H1 (cell line): ENCODE results near the gene LBX2. TPM values are rescaled to one million over a fixed set of nuclear protein-coding genes. Genes with fewer than 3 reads are reported as not detected.
"Not testable (repeated sequence)": the region's sequence is repeated elsewhere in the genome, so short reads cannot be mapped to it uniquely, and the experiment has no call there.

Experiments
- CTCF ChIA-PET: fragments of 300-600 bp; sonication (Branson Sonifier 250); formaldehyde crosslinking; loops from one replicate; lab custom pipeline; 2021; ENCODE audit not compliant: partially characterized antibody; lab: Charles Lee
- POLR2A ChIA-PET: fragments of 300-600 bp; sonication (Branson Sonifier 250); formaldehyde crosslinking; loops from one replicate; lab custom pipeline; 2021; ENCODE audit warnings: inconsistent platforms; ENCODE audit not compliant: partially characterized antibody; lab: Charles Lee
- DNase-seq, 2 experiments: peaks; one replicate each; pipeline versions ENCODE4 v3.0.0 to v3.0.0-alpha.2; 2010 to 2022; ENCODE audit warnings: low spot score in 2 of 2, low read depth in 1 of 2, mixed read lengths in 1 of 2
- FAIRE-seq: peaks from 2 replicates; lab custom pipeline; 2011; peaks lifted over from hg19 to GRCh38; lab: Jason Lieb, UNC
- H2AFZ ChIP-seq: 2 replicates; pipeline ENCODE4 v1.8.1; 2012; ENCODE audit warnings: low read length, inconsistent platforms
- H2AK5ac ChIP-seq: 2 replicates; pipeline ENCODE4 v1.6.1; 2013; ENCODE audit warnings: low read depth, low read length
- H2BK120ac ChIP-seq: replicated peaks from 2 replicates; pipeline ENCODE3; 2013; ENCODE audit warnings: low read depth, low read length, inconsistent platforms
- H2BK12ac ChIP-seq: 2 replicates; pipeline ENCODE4 v1.6.1; 2013; ENCODE audit warnings: low read depth, low read length
- H2BK15ac ChIP-seq: 2 replicates; pipeline ENCODE4 v1.6.1; 2013; ENCODE audit warnings: low read length
- H2BK20ac ChIP-seq: 2 replicates; pipeline ENCODE4 v1.6.1; 2013; ENCODE audit warnings: low read length
- H2BK5ac ChIP-seq: 2 replicates; pipeline ENCODE4 v1.6.1; 2013; ENCODE audit warnings: low read depth, low read length
- H3K14ac ChIP-seq: 2 replicates; pipeline ENCODE4 v1.6.1; 2013; ENCODE audit warnings: inconsistent platforms; ENCODE audit not compliant: insufficient read length
- H3K18ac ChIP-seq: 2 replicates; pipeline ENCODE4 v1.6.1; 2013; ENCODE audit warnings: low read length; ENCODE audit errors: extremely low read depth
- H3K23ac ChIP-seq: 2 replicates; pipeline ENCODE4 v1.6.1; 2013; ENCODE audit warnings: inconsistent platforms; ENCODE audit not compliant: insufficient read length
- H3K23me2 ChIP-seq: 2 replicates; pipeline ENCODE4 v1.6.1; 2013; ENCODE audit warnings: low read depth, low read length
- H3K27ac ChIP-seq: 2 replicates; pipeline ENCODE4 v1.6.1; 2011; ENCODE audit warnings: low read depth, low read length, inconsistent platforms
- H3K27me3 ChIP-seq, 4 experiments: replicated peaks in 1 of 4; 1 replicate in 1 of 4; 2 replicates in 3 of 4; pipeline versions ENCODE4 v1.6.1 to v1.8.1; 2011 to 2013; ENCODE audit warnings: low read length in 3 of 4, mild to moderate bottlenecking in 3 of 4, inconsistent platforms in 2 of 4, mixed read lengths in 2 of 4, moderate library complexity in 1 of 4; ENCODE audit not compliant: control insufficient read depth in 3 of 4, insufficient read depth in 3 of 4; ENCODE audit errors: extremely low read depth in 1 of 4
- H3K36me3 ChIP-seq, 4 experiments: 2 replicates each; pipeline versions ENCODE4 v1.6.1 to v1.8.1; 2011 to 2013; ENCODE audit warnings: mild to moderate bottlenecking in 4 of 4, low read length in 3 of 4, moderate library complexity in 2 of 4, control low read depth in 1 of 4, inconsistent platforms in 1 of 4; ENCODE audit not compliant: insufficient read depth in 4 of 4, control insufficient read depth in 2 of 4
- H3K4ac ChIP-seq: replicated peaks from 2 replicates; pipeline ENCODE3; 2013; ENCODE audit warnings: low read length, low read depth, mixed read lengths, inconsistent platforms; ENCODE audit not compliant: insufficient read length
- H3K4me1 ChIP-seq, 4 experiments: replicated peaks in 1 of 4; 1 replicate in 1 of 4; 2 replicates in 3 of 4; pipeline versions ENCODE4 v1.6.1 to v1.8.1; 2011 to 2013; ENCODE audit warnings: low read length in 3 of 4, inconsistent platforms in 2 of 4, mixed read lengths in 1 of 4; ENCODE audit not compliant: insufficient read depth in 4 of 4, control insufficient read depth in 3 of 4
- H3K4me2 ChIP-seq, 2 experiments: 2 replicates each; pipeline versions ENCODE4 v1.6.1 to v1.8.1; 2011 to 2013; ENCODE audit warnings: low read depth in 2 of 2, low read length in 2 of 2, control low read depth in 1 of 2, inconsistent platforms in 1 of 2, mild to moderate bottlenecking in 1 of 2; ENCODE audit not compliant: insufficient read depth in 1 of 2
- H3K4me3 ChIP-seq, 4 experiments: fragments of 200-600, 300-600 bp in 1 of 4; sonication (generic), shearing (Covaris generic), sonication (Bioruptor Twin) in 1 of 4; 2 replicates each; pipeline versions ENCODE4 v1.5.1 to v1.8.1; 2011 to 2016; ENCODE audit warnings: low read length in 4 of 4, low read depth in 3 of 4, control low read depth in 2 of 4, inconsistent platforms in 2 of 4, mild to moderate bottlenecking in 2 of 4, mixed read lengths in 1 of 4, moderate library complexity in 1 of 4; ENCODE audit not compliant: insufficient read depth in 2 of 4; ENCODE audit errors: extremely low read depth in 1 of 4
- H3K56ac ChIP-seq: replicated peaks from 2 replicates; pipeline ENCODE3; 2013; ENCODE audit warnings: low read depth, mild to moderate bottlenecking, mixed read lengths, low read length, inconsistent platforms; ENCODE audit not compliant: insufficient read length
- H3K79me1 ChIP-seq: 2 replicates; pipeline ENCODE4 v1.6.1; 2013; ENCODE audit warnings: low read depth, low read length, control low read depth
- H3K79me2 ChIP-seq, 2 experiments: 2 replicates each; pipeline versions ENCODE4 v1.6.1 to v1.8.1; 2012 to 2013; ENCODE audit warnings: low read length in 2 of 2, mild to moderate bottlenecking in 2 of 2, inconsistent platforms in 1 of 2; ENCODE audit not compliant: insufficient read depth in 2 of 2, control insufficient read depth in 1 of 2
- H3K9ac ChIP-seq, 4 experiments: replicated peaks in 1 of 4; 1 replicate in 1 of 4; 2 replicates in 3 of 4; pipeline versions ENCODE4 v1.6.1 to v1.8.1; 2011 to 2013; ENCODE audit warnings: low read depth in 3 of 4, low read length in 3 of 4, control low read depth in 2 of 4, mild to moderate bottlenecking in 2 of 4, moderate library complexity in 2 of 4, inconsistent platforms in 1 of 4; ENCODE audit errors: extremely low read depth in 1 of 4
- H3K9me3 ChIP-seq, 2 experiments: 2 replicates each; pipeline versions ENCODE4 v1.6.1 to v1.8.1; 2012 to 2013; ENCODE audit warnings: mild to moderate bottlenecking in 2 of 2, moderate library complexity in 2 of 2, control low read depth in 1 of 2, inconsistent platforms in 1 of 2, low read depth in 1 of 2, low read length in 1 of 2, mixed read lengths in 1 of 2; ENCODE audit not compliant: insufficient read depth in 2 of 2
- H4K20me1 ChIP-seq, 2 experiments: replicated peaks in 1 of 2; 2 replicates each; pipeline versions ENCODE3 to v1.8.1; 2011 to 2013; ENCODE audit warnings: inconsistent platforms in 2 of 2, low read length in 2 of 2, mild to moderate bottlenecking in 1 of 2; ENCODE audit not compliant: insufficient read depth in 2 of 2, control insufficient read depth in 1 of 2
- H4K5ac ChIP-seq: 2 replicates; pipeline ENCODE4 v1.6.1; 2013; ENCODE audit warnings: low read length, low read depth, mixed read lengths, inconsistent platforms; ENCODE audit not compliant: insufficient read length
- H4K8ac ChIP-seq: 2 replicates; pipeline ENCODE4 v1.8.0; 2013; ENCODE audit warnings: mild to moderate bottlenecking, moderate library complexity, low read length, inconsistent platforms; ENCODE audit not compliant: insufficient read depth; ENCODE audit errors: extremely low read depth
- H4K91ac ChIP-seq: replicated peaks from 2 replicates; pipeline ENCODE3; 2013; ENCODE audit warnings: low read length, mixed read lengths, inconsistent platforms; ENCODE audit not compliant: insufficient read length
- POLR2A ChIP-seq, 2 experiments: IDR thresholded peaks; 1 replicate in 1 of 2; 2 replicates in 1 of 2; pipeline ENCODE4 v1.6.1; 2011; ENCODE audit warnings: low read depth in 2 of 2, low read length in 2 of 2, mild to moderate bottlenecking in 2 of 2; ENCODE audit errors: control extremely low read depth in 1 of 2
- WGBS, 2 experiments: shearing (Covaris generic) in 1 of 2; methylation state at CpG; one replicate each; pipeline versions ENCODE4 v1.1.6 to v1.1.7; 2013 to 2015; ENCODE audit warnings: low lambda C conversion rate in 2 of 2, mixed read lengths in 2 of 2, inconsistent platforms in 1 of 2, low coverage in 1 of 2, missing lambda C conversion rate in 1 of 2; ENCODE audit not compliant: insufficient replicate concordance in 2 of 2, insufficient coverage in 1 of 2, insufficient read length in 1 of 2; ENCODE audit errors: extremely low coverage in 1 of 2, missing lambda C conversion rate in 1 of 2; 5-methylcytosine and 5-hydroxymethylcytosine counted together
- polyA plus RNA-seq, 7 experiments: library from polyadenylated mRNA; depleted of rRNA in 3 of 7; stranded (reverse) in 5 of 7; unstranded in 2 of 7; fragments of >200 nt in 5 of 7; fragments of 200-250 nt in 2 of 7; gene quantifications; 1 replicate in 5 of 7; 2 replicates in 1 of 7; 4 replicates in 1 of 7; pipeline versions ENCODE4 v1.2.1 to v1.2.3, GENCODE V29; 2011 to 2013; ENCODE audit warnings: missing spikeins in 2 of 7, mixed read lengths in 2 of 7
- total RNA-seq: library from RNA; stranded (reverse); fragmentation: NEBNext Ultra II Directional; extraction: Animal tissue kit (Norgen Biotek cat#: 25700); gene quantifications from 2 replicates; pipeline ENCODE4 v1.2.1, GENCODE V29; 2021

The LBX2 gene
- total and polyA plus RNA-seq, 2 of the 8 experiments (the other 6 are each of a cell fraction or from before 2014, with no cell fraction given) = 0.27 TPM; not detected in 1

DNA sequence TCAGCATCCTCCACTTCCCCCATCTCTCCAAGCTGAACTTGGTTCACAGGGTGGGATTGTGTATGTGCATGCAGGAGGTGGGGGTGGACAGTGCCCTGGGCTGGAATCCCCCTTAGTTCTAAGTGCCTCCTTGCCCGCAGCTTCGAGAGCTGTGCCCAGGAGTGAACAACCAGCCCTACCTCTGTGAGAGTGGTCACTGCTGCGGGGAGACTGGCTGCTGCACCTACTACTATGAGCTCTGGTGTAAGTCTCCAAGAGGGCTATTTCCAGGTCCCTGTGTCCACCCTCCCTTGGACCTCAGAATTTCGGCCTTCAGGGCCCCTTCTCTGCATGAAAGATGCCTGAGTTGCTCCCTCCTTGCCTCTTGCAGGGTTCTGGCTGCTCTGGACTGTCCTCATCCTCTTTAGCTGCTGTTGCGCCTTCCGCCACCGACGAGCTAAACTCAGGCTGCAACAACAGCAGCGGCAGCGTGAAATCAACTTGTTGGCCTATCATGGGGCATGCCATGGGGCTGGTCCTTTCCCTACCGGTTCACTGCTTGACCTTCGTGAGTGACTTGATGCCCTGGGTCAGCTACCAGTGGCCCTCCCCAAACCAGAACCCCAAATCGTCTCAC lies 39.8 kb downstream of the LBX2 start:
- Histone ChIP-seq H3K36me3 (peaks cover 0 to 12% (median 2%) of the 10 kb centered on the region in 4 experiments; a peak in 4 of 8 replicates), H3K79me2 (peaks cover 0 to 15% of the 10 kb centered on the region in 2 experiments; a peak in 1 of 4 replicates), H3K4me3 (peak overlapping the region in 2 of 4 experiments; percentile 98 to 99; a peak in 5 of 8 replicates), H3K4me1 (peaks cover 0 to 10% (median 2%) of the 10 kb centered on the region in 4 experiments; a peak in 5 of 7 replicates), H3K4me2 (peak overlapping the region; percentile 86 to 91; a peak in 3 of 4 replicates), H3K23me2 (peaks cover 20% of the 10 kb centered on the region), H3K9ac (peak overlapping the region in 1 of 4 experiments; percentile 53; a peak in 2 of 7 replicates)
- not testable (repeated sequence) for H3K23ac ChIP-seq, H3K4ac ChIP-seq, H2AK5ac ChIP-seq, H3K79me1 ChIP-seq, H3K56ac ChIP-seq, H3K18ac ChIP-seq, H3K27ac ChIP-seq, DNase-seq, H4K91ac ChIP-seq, H3K9me3 ChIP-seq, H3K27me3 ChIP-seq, H2BK5ac ChIP-seq, H4K8ac ChIP-seq, H4K20me1 ChIP-seq, FAIRE-seq, H2BK20ac ChIP-seq, H2BK15ac ChIP-seq, H2BK120ac ChIP-seq, H2AFZ ChIP-seq, H4K5ac ChIP-seq, H3K14ac ChIP-seq, H2BK12ac ChIP-seq
- peak in 1 of 2 experiments; percentile 30; a peak in 1 of 3 replicates for TF ChIP-seq POLR2A (IDR thresholded peaks at IDR 0.05; ENCODE audit: control extremely low read depth in 1 of 2, low read depth in 2 of 2, low read length in 2 of 2)
- ChIA-PET POLR2A (interaction anchor here (0.7 to 10.5 kb wide), 12 partner anchors 14 to 107 kb away, joined by 3 to 89 read pairs (median 4); partner anchors contain the start of genes C2orf81, CCDC142, MRPL53 and PCGF1), CTCF (interaction anchor here (1.0 to 10.5 kb wide), 7 partner anchors 15 to 128 kb away, joined by 3 to 86 read pairs (median 4); partner anchors contain the start of genes CCDC142, MRPL53 and TTC31)
- WGBS, 2 experiments = 92% methylated on average over 10 of the region's 13 CpGs; no CpG with 5 or more reads in 1 of the 2 experiments
